NCI-H748 treated with DMSO at 0.1 percent for 48 hours (cell line): Measurements from ENCODE around the gene SCO1.
A peak's percentile ranks its signal among the peaks of the same experiment; 100 is the strongest.
"Not testable (repeated sequence)": the region's sequence is repeated elsewhere in the genome, so short reads cannot be mapped to it uniquely, and the experiment has no call there.

Experiments
- DNase-seq: peaks from one replicate; lab custom pipeline; 2025; lab: John Stamatoyannopoulos, UW

Gene SCO1

GRCh38 chr17:10697092-10698081 is at the start of gene SCO1, which contains the start of gene ADPRM:
TSS of gene SCO1 (minus strand) at chr17:10697533. CDS start at chr17:10697507, 26 bp downstream.
TSS of gene ADPRM (plus strand) at chr17:10697594. CDS start at chr17:10704927, 7,333 bp downstream.
- peak; percentile 95 for DNase-seq

DNA sequence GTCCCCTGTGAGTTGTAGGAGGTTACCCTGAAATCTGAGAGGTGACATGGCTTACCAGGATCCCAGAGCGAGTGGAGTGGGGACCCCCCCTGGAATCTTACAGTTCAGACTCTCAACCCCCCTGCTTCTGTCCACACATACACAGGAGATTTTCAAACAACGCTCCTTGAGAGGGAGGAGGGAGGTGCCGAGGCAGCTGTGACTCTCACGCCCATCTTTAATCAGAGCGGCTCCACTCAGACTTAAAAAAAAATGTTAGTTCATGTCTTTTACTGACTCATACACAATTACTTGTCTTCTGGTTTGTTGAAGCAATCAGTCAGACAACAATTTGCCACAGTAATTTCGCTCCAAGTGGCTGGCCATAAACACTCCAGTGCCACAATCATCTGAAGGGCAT is 47.9 kb upstream of the SCO1 start:
- no peak for DNase-seq

DNA sequence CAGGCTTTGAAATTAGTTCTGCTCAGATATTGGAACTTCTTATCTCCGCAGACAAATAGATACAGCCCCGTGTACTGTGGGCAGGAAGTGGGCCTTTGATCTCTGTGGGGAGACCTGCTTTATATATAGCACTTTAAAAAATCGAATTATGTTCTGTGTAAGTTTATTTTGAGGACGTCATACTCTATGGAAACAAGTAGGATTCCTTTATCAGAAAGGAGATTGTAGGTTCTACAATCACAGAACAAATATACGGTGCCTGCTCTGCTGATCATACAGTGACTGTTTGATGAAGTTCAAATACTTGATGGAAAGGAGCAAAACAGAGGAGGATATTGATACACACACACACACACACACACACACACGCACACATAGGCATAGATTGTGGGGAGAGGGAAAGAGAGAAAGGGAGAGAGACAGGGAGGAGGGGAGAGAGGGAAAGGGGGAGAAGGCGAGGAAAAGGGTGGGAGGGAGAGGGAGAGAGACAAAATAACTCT is 47.2 kb upstream of the SCO1 start:
- DNase-seq: no peak

- DNase-seq: no peak
These were observed 46.1 kb upstream of the SCO1 start for GRCh38 chr17:10743316-10744009.

DNA sequence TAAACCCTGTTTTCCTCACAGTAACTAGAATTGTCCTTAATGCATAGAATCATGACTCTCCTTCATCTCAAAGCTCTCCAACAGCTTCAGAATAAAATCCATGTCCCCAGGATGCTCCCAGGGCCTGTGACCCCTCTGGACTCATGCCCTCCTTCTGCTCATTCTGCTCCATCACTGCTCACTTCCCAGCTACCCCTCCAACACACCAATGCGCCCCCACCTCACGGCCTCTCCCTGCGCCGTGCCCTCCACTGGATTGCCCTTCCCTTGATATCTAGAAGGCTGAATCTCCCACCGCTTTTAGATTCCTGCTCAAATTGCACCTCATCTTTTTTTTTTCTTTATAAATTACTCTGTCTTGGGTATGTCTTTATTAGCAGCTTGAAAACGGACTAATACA is 45.1 kb upstream of the SCO1 start:
- DNase-seq: no peak

GRCh38 chr17:10741416-10742135 is 44.2 kb upstream of the SCO1 start:
- DNase-seq: no peak

DNA sequence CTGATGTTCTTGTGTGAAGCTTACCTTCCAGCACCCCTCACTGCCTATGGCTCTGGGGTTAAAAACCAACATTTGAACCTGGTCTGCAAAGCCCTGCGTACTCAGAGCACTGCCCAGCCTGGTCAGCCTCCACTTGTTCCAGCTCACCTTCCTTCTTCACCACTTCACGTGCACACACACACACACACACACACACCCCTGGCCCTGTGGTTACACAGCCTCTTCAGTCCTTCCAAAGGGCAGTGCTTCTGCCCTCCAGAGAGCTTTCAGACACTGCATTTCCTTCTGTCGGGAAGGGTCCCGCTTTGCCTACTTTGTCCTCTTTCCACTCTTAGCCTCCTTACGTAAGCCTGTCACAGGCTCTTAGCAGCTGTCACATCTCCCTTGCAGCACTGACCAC is 42.1 kb upstream of the SCO1 start:
- no peak for DNase-seq

- no peak for DNase-seq
These were observed 41.4 kb upstream of the SCO1 start for GRCh38 chr17:10738521-10739258.

DNA sequence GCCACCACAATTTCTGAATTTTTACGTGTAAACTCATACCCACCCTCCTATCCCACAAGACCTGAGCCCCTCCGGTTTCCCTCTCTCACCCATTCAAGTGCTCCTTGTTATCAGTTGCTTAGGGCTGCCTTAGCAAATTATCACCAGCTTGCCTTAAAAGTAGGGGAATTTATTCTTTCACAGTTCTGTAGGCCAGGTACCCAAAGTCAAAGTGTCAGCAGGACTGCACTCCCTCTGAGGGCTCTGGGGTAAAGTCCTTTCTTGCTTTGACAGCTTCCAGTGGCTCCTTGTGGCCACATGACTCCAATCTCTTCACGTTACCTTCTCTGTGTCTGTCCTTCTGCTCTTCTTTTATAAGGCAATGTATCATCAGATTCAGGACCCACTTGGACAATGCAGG is 40.4 kb upstream of the SCO1 start:
- no peak for DNase-seq

- peak; percentile 31 for DNase-seq
These were observed 39.9 kb upstream of the SCO1 start for GRCh38 chr17:10737168-10737622.

GRCh38 chr17:10735821-10736220 is 38.5 kb upstream of the SCO1 start:
- DNase-seq: no peak

DNA sequence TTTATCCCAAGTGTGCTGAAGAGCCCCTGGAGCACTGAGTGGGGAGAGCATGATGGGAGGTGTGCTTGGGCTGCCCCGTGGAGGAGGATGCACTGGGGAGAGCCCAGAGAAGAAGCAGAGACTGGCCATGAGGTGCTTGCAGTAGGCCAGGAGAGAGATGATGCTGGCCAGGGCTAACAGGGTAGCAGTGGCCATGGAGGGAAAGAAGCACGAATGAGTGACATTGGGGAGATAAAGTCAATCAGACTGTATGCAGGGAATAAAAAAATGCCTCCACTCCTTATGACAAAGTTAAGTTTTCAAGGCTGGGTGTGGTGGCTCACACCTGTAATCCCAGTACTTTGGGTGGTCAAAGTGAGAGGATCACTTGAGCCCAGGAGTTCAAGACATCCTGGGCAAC is 37.9 kb upstream of the SCO1 start:
- no peak for DNase-seq

GRCh38 chr17:10733666-10734065 is 36.3 kb upstream of the SCO1 start:
- DNase-seq: no peak

DNA sequence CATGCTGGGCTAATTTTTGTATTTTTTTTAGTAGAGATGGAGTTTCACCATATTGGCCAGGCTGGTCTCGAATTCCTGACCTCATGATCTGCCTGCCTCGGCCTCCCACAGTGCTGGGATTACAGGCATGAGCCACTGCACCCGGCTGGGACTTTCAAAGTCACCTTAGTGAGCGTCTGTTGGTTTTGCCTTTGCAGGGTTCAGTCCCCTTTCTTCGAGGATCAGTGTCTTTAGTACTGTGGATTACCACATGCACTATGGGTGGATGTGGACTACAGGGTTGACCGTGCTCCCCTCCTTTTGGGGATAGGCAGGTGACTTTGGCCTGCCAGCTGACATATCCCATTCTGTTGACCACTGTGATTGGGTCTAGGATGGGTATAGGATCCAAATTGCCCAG is 34.8 kb upstream of the SCO1 start:
- DNase-seq: not testable (repeated sequence)

DNA sequence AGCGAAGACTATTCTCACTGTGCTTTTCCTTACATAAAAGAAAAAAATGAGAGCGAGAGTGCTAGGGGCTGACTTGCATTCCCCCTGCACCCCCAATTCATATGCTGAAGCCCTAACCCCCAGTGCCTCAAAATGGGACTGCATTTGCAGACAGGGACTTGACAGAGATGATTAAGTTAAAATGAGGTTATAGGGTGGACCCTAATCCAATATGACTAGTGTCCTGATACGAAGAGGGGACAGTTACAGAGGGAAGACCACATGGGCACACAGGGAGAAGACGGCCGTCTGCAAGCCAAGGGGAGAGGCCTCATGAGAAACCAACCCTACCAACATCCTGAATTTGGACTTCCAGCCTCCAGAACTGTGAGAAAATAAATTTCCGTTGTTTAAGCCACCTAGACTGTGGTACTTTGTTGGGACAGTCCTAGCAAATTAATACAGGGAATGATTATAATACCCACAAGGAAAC is 34.1 kb upstream of the SCO1 start:
- no peak for DNase-seq

GRCh38 chr17:10730247-10730646 is 32.9 kb upstream of the SCO1 start:
- DNase-seq: not testable (repeated sequence)

GRCh38 chr17:10729334-10730193 is 32.2 kb upstream of the SCO1 start, which contains the start of gene TMEM220:
TSS of gene TMEM220 (minus strand) at chr17:10730023. CDS start at chr17:10729851, 172 bp downstream.
- no peak for DNase-seq

DNA sequence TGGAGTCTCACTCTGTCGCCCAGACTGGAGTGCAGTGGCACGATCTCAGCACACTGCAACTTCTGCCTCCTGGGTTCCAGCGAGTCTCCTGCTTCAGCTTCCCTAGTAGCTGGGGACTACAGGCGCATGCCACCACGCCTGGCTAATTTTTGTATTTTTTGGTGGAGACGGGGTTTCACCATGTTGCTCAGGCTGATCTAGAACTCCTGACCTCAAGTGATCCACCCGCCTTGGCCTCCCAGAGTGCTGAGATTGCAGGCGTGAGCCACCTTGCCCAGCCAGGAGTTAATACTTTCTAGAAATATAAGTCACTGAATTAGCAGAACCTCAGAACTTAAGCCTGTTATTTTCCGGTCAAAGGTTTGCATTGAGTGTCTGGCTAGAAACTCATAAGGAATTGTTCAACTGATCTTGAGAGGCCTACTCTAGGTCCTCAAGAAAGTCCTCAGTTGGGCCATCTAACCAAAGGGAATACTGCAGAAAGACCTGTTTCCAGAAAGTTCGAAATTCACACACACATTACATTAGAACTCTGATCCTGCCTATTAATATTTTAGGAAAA is 31.1 kb upstream of the SCO1 start:
- DNase-seq: no peak

GRCh38 chr17:10727192-10727591 is 29.9 kb upstream of the SCO1 start:
- DNase-seq: no peak

- no peak for DNase-seq
These were observed 28.9 kb upstream of the SCO1 start for GRCh38 chr17:10726196-10726595.
